GM19239 (cell line): Measurements from ENCODE around the gene P3H3.

Experiments used
- DNase-seq: peaks from one replicate; pipeline ENCODE4 v3.0.0; 2011; ENCODE audit warnings: low spot score; ENCODE audit not compliant: insufficient read length
- FAIRE-seq: peaks from 2 replicates; lab custom pipeline; 2011; peaks lifted over from hg19 to GRCh38; lab: Jason Lieb, UNC

The P3H3 gene

DNA sequence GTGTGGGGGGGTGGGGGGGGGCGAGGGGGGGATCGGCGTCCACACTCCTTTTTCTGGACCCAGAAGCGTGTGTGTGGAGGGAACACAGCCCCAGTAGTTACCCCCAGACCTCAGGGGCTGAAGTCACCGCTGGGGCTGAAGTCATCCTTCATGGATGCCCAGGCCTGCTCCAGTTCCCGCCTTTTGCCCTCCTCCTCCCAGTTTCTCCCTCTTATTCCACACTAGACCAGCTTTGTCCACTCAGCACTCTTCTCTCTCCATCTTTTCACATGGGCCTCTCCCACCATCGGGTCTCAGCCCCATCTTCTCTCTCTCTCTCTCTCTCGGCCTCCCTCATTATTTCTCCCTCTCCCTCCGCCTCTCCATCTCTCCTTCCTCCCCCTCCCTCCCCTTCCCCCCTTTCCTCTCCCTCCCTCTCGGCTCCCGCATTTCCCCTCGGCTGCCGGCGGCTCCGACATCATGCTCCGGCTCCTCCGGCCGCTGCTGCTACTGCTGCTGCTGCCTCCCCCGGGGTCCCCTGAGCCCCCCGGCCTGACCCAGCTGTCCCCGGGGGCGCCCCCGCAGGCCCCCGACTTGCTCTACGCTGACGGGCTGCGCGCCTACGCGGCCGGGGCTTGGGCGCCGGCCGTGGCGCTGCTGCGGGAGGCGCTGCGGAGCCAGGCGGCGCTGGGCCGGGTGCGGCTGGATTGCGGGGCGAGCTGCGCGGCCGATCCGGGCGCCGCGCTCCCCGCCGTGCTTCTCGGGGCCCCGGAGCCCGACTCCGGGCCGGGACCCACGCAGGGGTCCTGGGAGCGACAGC lies at the start of gene P3H3:
TSS of gene P3H3 (plus strand) at position 426 of the 799 bp plus-strand sequence. CDS start at position 460, 34 bp downstream.
- DNase-seq (no peak), FAIRE-seq (no peak)

GRCh38 chr12:6778574-6779550 lies 49.3 kb upstream of the P3H3 start:
- DNase-seq: peak; percentile 81
- FAIRE-seq: peak; percentile 96

DNA sequence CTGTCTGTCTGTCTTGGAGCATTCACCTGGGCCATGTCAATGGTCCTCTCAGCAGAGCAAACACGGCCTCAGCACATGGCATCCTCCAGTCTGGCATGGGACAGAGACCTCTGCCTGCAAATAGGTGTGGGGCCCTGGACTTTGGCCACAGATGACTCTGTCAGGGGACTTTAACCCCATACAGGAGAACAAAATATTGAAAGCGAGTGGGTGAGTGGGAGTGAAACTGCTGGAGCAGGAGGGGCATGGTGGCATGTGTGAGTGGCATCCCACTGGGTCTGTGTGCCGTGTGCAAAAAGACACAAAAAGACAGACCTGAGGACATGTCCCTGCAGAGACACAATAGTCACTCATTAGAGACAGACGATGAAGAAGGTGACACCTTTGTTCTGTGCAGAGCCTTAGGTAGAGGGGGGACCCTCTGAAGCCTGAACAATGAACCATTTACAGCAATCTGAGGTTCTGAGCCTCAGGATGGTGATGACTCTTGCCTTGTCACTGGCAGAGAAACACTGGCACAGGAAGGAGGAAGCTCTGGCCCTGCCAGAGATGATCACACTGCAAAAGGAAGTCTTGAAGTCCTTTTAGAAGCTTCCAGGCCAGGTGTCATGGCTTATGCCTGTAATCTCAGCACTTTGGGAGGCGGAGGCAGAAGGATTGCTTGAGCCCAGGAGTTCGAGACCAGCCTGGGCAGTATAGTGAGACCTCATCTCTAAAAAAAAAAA lies 48.3 kb upstream of the P3H3 start:
- DNase-seq (no peak), FAIRE-seq (no peak)

DNA sequence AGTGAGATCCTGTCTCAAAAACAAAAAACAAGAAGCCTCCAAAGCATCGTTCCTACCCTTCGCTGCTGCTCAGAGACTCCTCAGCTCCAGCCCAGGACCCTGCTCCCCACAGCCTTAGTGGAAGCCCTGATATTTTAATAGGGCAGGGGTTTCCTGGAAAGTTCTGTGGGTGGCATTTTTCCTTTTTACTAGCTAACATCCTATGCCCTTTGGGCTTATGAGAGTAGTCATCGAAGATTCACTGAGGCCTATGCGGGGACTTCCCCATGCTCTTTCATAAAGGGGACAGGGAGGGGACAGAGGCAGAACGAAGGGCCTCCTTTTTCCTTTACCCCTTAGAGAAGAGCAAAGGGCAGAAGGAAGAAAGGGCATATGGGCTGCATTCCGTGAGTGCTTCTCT lies 47.6 kb upstream of the P3H3 start:
- DNase-seq (no peak), FAIRE-seq (no peak)

- no peak for DNase-seq
- no peak for FAIRE-seq
Observed at GRCh38 chr12:6782119-6782518, 46.1 kb upstream of the P3H3 start.

DNA sequence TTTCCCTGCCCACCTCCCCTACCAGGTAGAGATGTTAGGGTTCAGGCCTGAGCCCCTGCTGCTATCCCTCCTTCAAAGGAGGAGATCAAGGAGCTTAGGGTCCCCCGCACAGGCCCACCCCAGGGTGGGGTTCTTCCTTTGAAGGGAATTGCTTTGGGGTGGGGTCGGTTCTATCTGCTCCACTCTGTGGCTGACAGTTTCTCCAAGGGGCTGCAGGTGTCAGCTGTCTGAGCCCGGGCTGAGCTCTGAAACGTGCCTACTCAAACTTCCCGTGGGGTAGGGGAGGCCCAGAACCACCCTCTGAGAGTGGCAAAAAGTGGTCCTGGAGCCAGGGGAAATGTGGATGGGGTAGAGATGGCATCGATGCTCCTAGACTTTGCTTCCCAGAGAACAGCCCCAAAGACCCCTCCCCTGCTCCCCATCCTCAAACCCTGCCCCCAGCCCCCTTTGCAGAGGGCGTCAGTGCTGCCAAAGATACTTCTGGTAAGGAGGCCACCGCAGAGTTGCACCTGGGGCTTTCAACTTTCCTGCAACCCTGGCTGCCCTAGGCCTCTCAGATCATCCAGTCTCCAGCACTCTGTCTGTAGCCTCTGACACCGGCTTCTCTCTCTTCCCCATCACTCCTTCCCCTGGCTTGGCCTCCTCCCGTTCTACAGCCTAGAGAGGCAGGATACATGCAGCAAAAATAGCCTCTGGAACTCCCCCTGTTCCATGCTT lies 45.2 kb upstream of the P3H3 start:
- DNase-seq (no peak), FAIRE-seq (no peak)

GRCh38 chr12:6783828-6784227 lies 44.4 kb upstream of the P3H3 start:
- DNase-seq: no peak
- FAIRE-seq: no peak

DNA sequence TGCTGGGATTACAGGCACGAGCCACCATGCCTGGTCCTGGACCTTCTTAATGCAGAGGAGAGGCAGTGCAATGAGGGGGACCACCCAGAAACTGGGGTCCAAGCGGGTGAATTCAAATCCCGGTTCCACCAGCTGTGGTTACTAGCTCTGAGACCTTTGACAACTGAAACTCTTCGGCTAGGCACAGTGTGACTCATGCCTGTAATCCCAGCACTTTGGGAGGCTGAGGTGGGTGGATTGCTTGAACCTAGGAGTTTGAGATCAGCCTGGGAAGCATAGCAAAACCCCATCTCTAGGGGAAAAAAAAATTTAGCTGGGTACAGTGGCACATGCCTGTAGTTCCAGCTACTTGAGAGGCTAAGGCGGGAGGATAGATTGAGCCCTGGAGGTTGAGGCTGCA lies 43.9 kb upstream of the P3H3 start:
- no peak for FAIRE-seq

GRCh38 chr12:6784761-6785160 lies 43.4 kb upstream of the P3H3 start:
- FAIRE-seq (no peak), DNase-seq (no peak)

More for the DNA sequence above, 43.9 kb upstream of the P3H3 start:
- no peak for DNase-seq

DNA sequence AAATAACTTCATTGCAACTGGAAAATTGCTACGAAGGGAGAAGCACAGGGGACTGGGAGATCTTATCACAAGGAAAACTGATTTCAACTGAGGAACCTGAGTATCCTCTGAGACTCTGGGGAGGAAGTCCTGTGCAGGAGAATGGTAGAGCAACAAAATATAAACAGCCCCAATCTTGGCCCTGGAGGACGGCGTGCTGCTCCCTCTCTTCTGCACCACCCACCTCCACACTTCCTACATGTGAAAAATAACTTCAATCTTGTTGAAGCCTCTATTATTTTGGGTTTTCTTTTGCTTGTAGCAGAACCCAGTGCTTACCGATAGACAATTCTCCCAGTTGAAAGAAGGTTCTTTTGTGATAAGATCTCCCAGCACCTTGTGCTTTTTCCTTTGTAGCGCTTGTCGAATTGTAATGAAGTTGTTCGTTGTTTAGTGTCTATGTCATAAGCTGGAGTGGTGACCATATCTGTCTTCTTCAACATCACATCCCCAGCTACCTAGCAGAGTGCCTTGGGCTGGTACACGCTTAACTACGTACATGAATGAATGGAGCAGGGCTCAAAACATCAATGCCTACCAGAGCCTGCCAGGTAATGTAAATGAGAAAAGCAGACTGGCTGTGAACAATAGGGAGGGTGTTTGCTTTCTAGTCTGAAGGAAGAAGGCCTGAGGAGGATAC lies 41.7 kb upstream of the P3H3 start:
- no peak for FAIRE-seq
- DNase-seq: no peak

GRCh38 chr12:6787309-6787708 lies 40.9 kb upstream of the P3H3 start:
- no peak for DNase-seq
- no peak for FAIRE-seq

DNA sequence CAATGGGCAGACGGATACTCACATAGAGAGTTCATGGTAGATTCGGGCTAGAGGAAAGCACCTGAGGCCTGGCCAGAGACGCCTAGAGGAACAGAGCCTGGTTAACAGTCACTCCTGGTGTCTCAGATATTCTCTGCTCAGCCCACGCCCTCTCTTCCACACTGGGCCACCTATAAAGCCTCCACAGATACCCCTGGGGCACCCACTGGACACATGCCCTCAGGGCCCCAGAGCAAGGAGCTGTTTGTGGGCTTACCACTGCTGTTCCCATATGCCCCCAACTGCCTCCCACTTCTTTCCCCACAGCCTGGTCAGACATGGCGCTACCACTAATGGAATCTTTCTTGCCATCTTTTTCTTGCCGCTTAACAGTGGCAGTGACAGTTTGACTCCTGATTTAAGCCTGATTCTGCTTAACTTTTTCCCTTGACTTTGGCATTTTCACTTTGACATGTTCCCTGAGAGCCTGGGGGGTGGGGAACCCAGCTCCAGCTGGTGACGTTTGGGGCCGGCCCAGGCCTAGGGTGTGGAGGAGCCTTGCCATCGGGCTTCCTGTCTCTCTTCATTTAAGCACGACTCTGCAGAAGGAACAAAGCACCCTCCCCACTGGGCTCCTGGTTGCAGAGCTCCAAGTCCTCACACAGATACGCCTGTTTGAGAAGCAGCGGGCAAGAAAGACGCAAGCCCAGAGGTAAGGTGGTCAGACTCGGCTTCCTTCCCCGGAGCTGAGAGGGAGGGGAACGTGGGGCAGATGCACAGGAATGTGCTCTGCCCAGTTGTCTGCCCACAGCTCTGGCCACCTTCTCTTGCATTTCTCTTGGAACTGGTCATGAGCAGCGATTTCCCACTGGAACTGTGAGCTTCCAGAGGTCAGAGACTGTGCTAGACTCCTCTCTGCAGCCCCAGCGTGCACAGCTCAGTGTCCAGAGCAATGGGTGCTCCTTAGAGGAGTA lies 39.0 kb upstream of the P3H3 start, which contains the start of gene CD4:
TSS of gene CD4 (plus strand) at position 557 of the 953 bp plus-strand sequence. CDS start 10,611 bp downstream, outside the sequence.
- DNase-seq (no peak), FAIRE-seq (no peak)

DNA sequence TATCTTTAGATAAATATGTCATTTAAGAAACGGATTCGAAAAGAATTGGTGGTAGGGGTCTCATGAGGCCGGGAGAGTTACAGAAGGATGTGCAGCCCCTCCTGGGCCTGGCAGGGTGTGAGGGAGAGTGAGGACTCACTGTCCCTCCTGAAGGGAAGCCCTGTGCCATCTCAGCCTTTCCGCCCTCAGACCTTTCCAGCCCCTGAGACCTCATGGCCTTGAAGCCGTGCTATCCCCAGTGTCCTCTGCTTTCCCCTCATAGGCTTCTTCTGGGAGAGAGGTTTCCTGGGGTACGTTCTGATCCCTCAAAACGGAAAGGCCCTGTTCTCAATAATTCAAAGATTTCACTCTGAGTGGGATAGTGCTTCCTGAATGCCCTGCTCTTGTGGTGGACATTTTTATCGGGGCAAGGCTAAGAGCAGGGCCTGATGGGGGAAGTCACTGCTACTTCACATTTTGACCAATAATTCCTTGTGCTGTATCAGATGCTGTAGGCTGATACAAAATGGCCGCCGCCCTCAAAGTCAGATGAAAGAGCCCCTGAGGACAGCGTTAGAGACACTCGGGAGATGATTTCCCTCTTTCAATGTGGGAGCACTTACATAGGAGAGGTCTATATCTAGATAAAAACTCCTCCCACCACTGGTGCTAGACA lies 37.6 kb upstream of the P3H3 start:
- FAIRE-seq: no peak

GRCh38 chr12:6791931-6792520 lies 36.2 kb upstream of the P3H3 start:
- no peak for FAIRE-seq
- no peak for DNase-seq

More for the DNA sequence above, 37.6 kb upstream of the P3H3 start:
- no peak for DNase-seq

GRCh38 chr12:6792522-6793201 lies 35.5 kb upstream of the P3H3 start:
- FAIRE-seq (peak; percentile 18), DNase-seq (no peak)

DNA sequence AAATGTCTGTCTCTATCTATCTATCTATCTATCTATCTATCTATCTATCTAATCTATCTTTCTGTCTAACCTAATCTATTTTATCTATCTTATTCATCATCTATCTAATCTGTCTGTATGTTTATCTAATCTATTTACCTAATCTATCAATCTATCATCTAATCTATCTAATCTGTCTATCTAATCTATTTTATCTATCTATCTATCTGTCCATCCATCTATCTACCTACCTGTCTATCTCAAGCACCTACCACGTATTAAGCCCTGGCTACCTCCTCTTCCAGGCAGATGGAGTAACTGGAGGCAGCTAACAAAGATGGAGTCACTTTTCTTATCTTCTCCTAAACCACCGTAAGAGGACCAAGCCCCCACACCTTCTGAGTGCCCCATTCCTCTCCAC lies 33.1 kb upstream of the P3H3 start:
- no peak for FAIRE-seq
- DNase-seq: no peak

DNA sequence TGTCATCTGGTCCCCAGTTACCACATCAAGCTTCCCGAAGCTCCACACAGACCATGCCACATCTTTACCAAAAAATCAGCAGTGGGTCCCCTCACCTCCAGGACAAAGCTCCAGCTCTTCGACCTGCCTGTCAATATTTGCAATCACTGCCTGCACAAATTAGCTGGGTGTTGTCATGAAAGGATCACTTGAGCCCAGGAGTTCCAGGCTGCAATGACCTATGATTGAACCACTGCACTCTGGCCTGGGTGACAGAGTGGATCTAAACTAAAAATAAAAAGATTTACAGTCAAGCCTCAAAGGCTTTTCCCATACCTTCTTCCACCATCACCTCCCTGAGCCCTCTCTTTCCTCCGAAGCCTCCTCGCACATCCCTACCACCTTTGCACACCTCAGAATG lies 31.6 kb upstream of the P3H3 start:
- FAIRE-seq: no peak
- DNase-seq: no peak
